Measurements from ENCODE around the gene C1orf56. TPM values are rescaled to one million over a fixed set of nuclear protein-coding genes. Genes with fewer than 3 reads are reported as not detected.
A peak's percentile ranks its signal among the peaks of the same experiment; 100 is the strongest.

Gene C1orf56
- total and polyA plus RNA-seq, 2 of the 13 experiments (the other 11 are each of a cell fraction or from before 2014, with no cell fraction given), result 1.5 to 3.2 TPM

- no peak for TF ChIP-seq SATB2 (CRISPR knock-in tag; IDR thresholded peaks at IDR 0.05)
- no peak for TF ChIP-seq ZBTB8A (CRISPR knock-in tag; IDR thresholded peaks at IDR 0.05; ENCODE audit: borderline replicate concordance, low read depth)
- TF ChIP-seq GLI4 (CRISPR knock-in tag; IDR thresholded peaks at IDR 0.05; ENCODE audit: borderline replicate concordance), result peak; percentile 66; the same call in 1 of the 2 replicates
- TF ChIP-seq MIER3 (CRISPR knock-in tag; IDR thresholded peaks at IDR 0.05; ENCODE audit: borderline replicate concordance), result no peak
- no peak for TF ChIP-seq FOXO4 (CRISPR knock-in tag; conservative IDR thresholded peaks at IDR 0.05)
- 0 out of 2 replicates have a peak, but pooled peaks have one; percentile 30 for TF ChIP-seq MEF2D (CRISPR knock-in tag; IDR thresholded peaks at IDR 0.05)
- TF ChIP-seq MLX (CRISPR knock-in tag; IDR thresholded peaks at IDR 0.05), result no peak
- TF ChIP-seq ZNF205 (CRISPR knock-in tag; IDR thresholded peaks at IDR 0.05), result no peak
- no peak for TF ChIP-seq ZNF75D (CRISPR knock-in tag; IDR thresholded peaks at IDR 0.05; ENCODE audit: borderline replicate concordance)
- no peak for TF ChIP-seq GPBP1L1 (CRISPR knock-in tag; IDR thresholded peaks at IDR 0.05)
- TF ChIP-seq ZNF792 (CRISPR knock-in tag; IDR thresholded peaks at IDR 0.05), result no peak
- no peak for TF ChIP-seq ZNF83 (CRISPR knock-in tag; IDR thresholded peaks at IDR 0.05; ENCODE audit: borderline replicate concordance)
- no peak for TF ChIP-seq ZNF296 (CRISPR knock-in tag; conservative IDR thresholded peaks at IDR 0.05)
- TF ChIP-seq HMG20A (CRISPR knock-in tag; IDR thresholded peaks at IDR 0.05; ENCODE audit: borderline replicate concordance), result no peak
- TF ChIP-seq REST (IDR thresholded peaks at IDR 0.05; ENCODE audit: borderline replicate concordance in 1 of 2, low read depth in 1 of 2, low read length in 2 of 2), result no peak
- peak; percentile 42; the same call in 1 of the 2 replicates for TF ChIP-seq ZNF430 (CRISPR knock-in tag; IDR thresholded peaks at IDR 0.05)
- TF ChIP-seq XRCC5 (optimal IDR thresholded peaks at IDR 0.05; ENCODE audit: low read length), result no peak
- no peak for TF ChIP-seq DDIT3 (CRISPR knock-in tag; IDR thresholded peaks at IDR 0.05)
- peak; percentile 38; the same call in 1 of the 2 replicates for TF ChIP-seq HBP1 (CRISPR knock-in tag; IDR thresholded peaks at IDR 0.05; ENCODE audit: low read depth)
- peak; percentile 73; the same call in 1 of the 2 replicates for TF ChIP-seq ZNF598 (CRISPR knock-in tag; IDR thresholded peaks at IDR 0.05; ENCODE audit: borderline replicate concordance)
Measured at GRCh38 chr1:151008244-151009205, 39.0 kb upstream of the C1orf56 start, which contains the start of gene PRUNE1 (continued).
